ENCODE results near the gene CFAP410. TPM values are rescaled to one million over a fixed set of nuclear protein-coding genes. Genes with fewer than 3 reads are reported as not detected.

Gene CFAP410
- polyA plus RNA-seq, 1 of the 3 experiments (the other 2 are of a cell fraction) = 18.0 TPM

- H3F3A ChIP-seq (replicated peaks; ENCODE audit: insufficient read depth) = no peaks in the 10 kb centered on the region
- CTCF ChIA-PET = interaction anchor here (0.9 kb wide), 1 partner anchor 50 kb away, joined by 4 read pairs; no protein-coding TSS in a partner anchor
- no peak for DNase-seq
Observed at GRCh38 chr21:44347911-44348451, 8.8 kb upstream of the CFAP410 start.

More at GRCh38 chr21:44347911-44348451, 8.8 kb upstream of the CFAP410 start:
- Histone ChIP-seq H3K9ac (no peak overlapping the region), H3K27ac (ENCODE audit: low read depth in 2 of 2, low read length in 1 of 2) (no peak overlapping the region), H3K4me2 (no peak overlapping the region), H3K9me2 (no peaks in the 10 kb centered on the region), H3K4me3 (ENCODE audit: low read depth in 2 of 2, low read length in 1 of 2) (no peak overlapping the region), H2AFZ (ENCODE audit: low read depth) (no peak overlapping the region), H3K79me2 (ENCODE audit: insufficient read depth) (no peaks in the 10 kb centered on the region), H4K20me1 (ENCODE audit: insufficient read depth) (no peaks in the 10 kb centered on the region), H3K9me3 (no peaks in the 10 kb centered on the region), H3K36me3 (replicated peaks in 1 of 2; ENCODE audit: control insufficient read depth in 1 of 2, insufficient read depth in 2 of 2, low read length in 1 of 2) (no peaks in the 10 kb centered on the region), H3K4me1 (ENCODE audit: control insufficient read depth in 1 of 2, insufficient read depth in 2 of 2, low read depth in 1 of 2, low read length in 1 of 2) (no peaks in the 10 kb centered on the region), H3K27me3 (ENCODE audit: insufficient read depth) (peaks cover 45% of the 10 kb centered on the region)
- TF ChIP-seq GATA2 (CRISPR knock-in tag; IDR thresholded peaks at IDR 0.05) (no peak), USF2 (IDR thresholded peaks at IDR 0.05; ENCODE audit: borderline replicate concordance, low read depth, low read length) (no peak), PBX3 (IDR thresholded peaks at IDR 0.05) (no peak), MAX (IDR thresholded peaks at IDR 0.05; ENCODE audit: low read depth) (no peak), GABPA (IDR thresholded peaks at IDR 0.05; ENCODE audit: low read depth) (no peak)
- TF ChIP-seq, protein P1, sequence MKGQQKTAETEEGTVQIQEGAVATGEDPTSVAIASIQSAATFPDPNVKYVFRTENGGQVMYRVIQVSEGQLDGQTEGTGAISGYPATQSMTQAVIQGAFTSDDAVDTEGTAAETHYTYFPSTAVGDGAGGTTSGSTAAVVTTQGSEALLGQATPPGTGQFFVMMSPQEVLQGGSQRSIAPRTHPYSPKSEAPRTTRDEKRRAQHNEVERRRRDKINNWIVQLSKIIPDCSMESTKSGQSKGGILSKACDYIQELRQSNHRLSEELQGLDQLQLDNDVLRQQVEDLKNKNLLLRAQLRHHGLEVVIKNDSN (IDR thresholded peaks at IDR 0.05; ENCODE audit: borderline replicate concordance, low read depth) = no peak
- TF ChIP-seq, protein P2, sequence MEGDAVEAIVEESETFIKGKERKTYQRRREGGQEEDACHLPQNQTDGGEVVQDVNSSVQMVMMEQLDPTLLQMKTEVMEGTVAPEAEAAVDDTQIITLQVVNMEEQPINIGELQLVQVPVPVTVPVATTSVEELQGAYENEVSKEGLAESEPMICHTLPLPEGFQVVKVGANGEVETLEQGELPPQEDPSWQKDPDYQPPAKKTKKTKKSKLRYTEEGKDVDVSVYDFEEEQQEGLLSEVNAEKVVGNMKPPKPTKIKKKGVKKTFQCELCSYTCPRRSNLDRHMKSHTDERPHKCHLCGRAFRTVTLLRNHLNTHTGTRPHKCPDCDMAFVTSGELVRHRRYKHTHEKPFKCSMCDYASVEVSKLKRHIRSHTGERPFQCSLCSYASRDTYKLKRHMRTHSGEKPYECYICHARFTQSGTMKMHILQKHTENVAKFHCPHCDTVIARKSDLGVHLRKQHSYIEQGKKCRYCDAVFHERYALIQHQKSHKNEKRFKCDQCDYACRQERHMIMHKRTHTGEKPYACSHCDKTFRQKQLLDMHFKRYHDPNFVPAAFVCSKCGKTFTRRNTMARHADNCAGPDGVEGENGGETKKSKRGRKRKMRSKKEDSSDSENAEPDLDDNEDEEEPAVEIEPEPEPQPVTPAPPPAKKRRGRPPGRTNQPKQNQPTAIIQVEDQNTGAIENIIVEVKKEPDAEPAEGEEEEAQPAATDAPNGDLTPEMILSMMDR (IDR thresholded peaks at IDR 0.05) = no peak
- POLR2A ChIA-PET = no interaction called here
- 54% methylated on average over 15 of the region's 22 CpGs for WGBS (ENCODE audit: low lambda C conversion rate)
